CD14-positive monocyte (primary cell): ENCODE results near the gene SF3B3. TPM values are rescaled to one million over a fixed set of nuclear protein-coding genes. Genes with fewer than 3 reads are reported as not detected.
A peak's percentile ranks its signal among the peaks of the same experiment; 100 is the strongest.

Experiments
- DNase-seq, 3 donors: peaks; one replicate each; pipeline ENCODE4 v3.0.0-alpha.2; 2011 to 2022
- H2AFZ ChIP-seq: 2 replicates; pipeline ENCODE4 v1.6.0; 2012; ENCODE audit warnings: mild to moderate bottlenecking, low read depth, low read length, inconsistent platforms; ENCODE audit not compliant: insufficient read depth, poor library complexity, severe bottlenecking
- H3K27ac ChIP-seq, 2 donors: 1 replicate in 1 of 2; 2 replicates in 1 of 2; pipeline ENCODE4 v1.5.1; 2012 to 2013; ENCODE audit warnings: low read length in 2 of 2, control low read depth in 1 of 2, inconsistent platforms in 1 of 2, low read depth in 1 of 2, mild to moderate bottlenecking in 1 of 2
- H3K27me3 ChIP-seq, 2 donors: one replicate each; pipeline versions ENCODE4 v1.6.0 to v1.6.1; 2011 to 2013; ENCODE audit warnings: low read length in 2 of 2; ENCODE audit not compliant: control insufficient read depth in 2 of 2, insufficient read depth in 2 of 2
- H3K36me3 ChIP-seq, 2 donors: replicated peaks in 1 of 2; 1 replicate in 1 of 2; 2 replicates in 1 of 2; pipeline versions ENCODE4 v1.5.1 to v1.6.1; 2012 to 2013; ENCODE audit warnings: low read length in 2 of 2, control low read depth in 1 of 2, inconsistent platforms in 1 of 2, mild to moderate bottlenecking in 1 of 2; ENCODE audit not compliant: insufficient read depth in 2 of 2, control insufficient read depth in 1 of 2
- H3K4me1 ChIP-seq, 2 donors: 1 replicate in 1 of 2; 2 replicates in 1 of 2; pipeline versions ENCODE4 v1.5.1 to v1.6.1; 2012 to 2013; ENCODE audit warnings: low read length in 2 of 2, control low read depth in 1 of 2, inconsistent platforms in 1 of 2, mild to moderate bottlenecking in 1 of 2, moderate library complexity in 1 of 2; ENCODE audit not compliant: insufficient read depth in 2 of 2, control insufficient read depth in 1 of 2
- H3K4me2 ChIP-seq: replicated peaks from 2 replicates; pipeline ENCODE3; 2012; ENCODE audit warnings: low read length, moderate library complexity, mild to moderate bottlenecking; ENCODE audit not compliant: poor library complexity, severe bottlenecking; ENCODE audit errors: extremely low read depth
- H3K4me3 ChIP-seq, 3 experiments: fragments of 200-600 bp in 1 of 3; sonication (generic) in 1 of 3; replicated peaks in 1 of 3; 1 replicate in 2 of 3; 2 replicates in 1 of 3; pipeline ENCODE4 v1.5.1; 2011 to 2013; ENCODE audit warnings: low read length in 3 of 3, mild to moderate bottlenecking in 3 of 3, control low read depth in 2 of 3, low read depth in 2 of 3, inconsistent platforms in 1 of 3, moderate library complexity in 1 of 3
- H3K79me2 ChIP-seq: 2 replicates; pipeline ENCODE4 v1.6.0; 2012; ENCODE audit warnings: mild to moderate bottlenecking, control low read depth, inconsistent platforms, low read length, moderate library complexity; ENCODE audit not compliant: insufficient read depth
- H3K9ac ChIP-seq: 2 replicates; pipeline ENCODE4 v1.6.0; 2017; ENCODE audit warnings: low read length, mild to moderate bottlenecking; ENCODE audit not compliant: insufficient read depth, poor library complexity, severe bottlenecking
- H3K9me3 ChIP-seq, 2 donors: replicated peaks in 1 of 2; 1 replicate in 1 of 2; 2 replicates in 1 of 2; pipeline versions ENCODE4 v1.5.1 to v1.6.1; 2012 to 2013; ENCODE audit warnings: low read length in 2 of 2, control low read depth in 1 of 2; ENCODE audit not compliant: control insufficient read depth in 1 of 2, insufficient read depth in 1 of 2
- H4K20me1 ChIP-seq: 2 replicates; pipeline ENCODE4 v1.6.0; 2012; ENCODE audit warnings: mild to moderate bottlenecking, low read length, control low read depth, moderate library complexity; ENCODE audit not compliant: insufficient read depth
- H3K27ac Mint-ChIP-seq, 7 donors: one replicate each; pipeline ENCODE4 v1.8.0; 2020; ENCODE audit warnings: mild to moderate bottlenecking in 7 of 7, mixed read lengths in 7 of 7, moderate library complexity in 6 of 7, inconsistent platforms in 2 of 7
- H3K27me3 Mint-ChIP-seq, 3 donors: one replicate each; pipeline ENCODE4 v1.8.0; 2021 to 2022; ENCODE audit warnings: low read depth in 3 of 3, mild to moderate bottlenecking in 3 of 3, mixed read lengths in 3 of 3, moderate library complexity in 3 of 3, inconsistent platforms in 1 of 3
- H3K36me3 Mint-ChIP-seq, 2 donors: one replicate each; pipeline ENCODE4 v1.8.0; 2020; ENCODE audit warnings: mixed read lengths in 2 of 2, inconsistent platforms in 1 of 2, mild to moderate bottlenecking in 1 of 2
- H3K4me1 Mint-ChIP-seq: one replicate; pipeline ENCODE4 v1.8.0; 2020; ENCODE audit warnings: mild to moderate bottlenecking, mixed read lengths
- H3K4me3 Mint-ChIP-seq, 2 donors: one replicate each; pipeline ENCODE4 v1.8.0; 2020; ENCODE audit warnings: mild to moderate bottlenecking in 2 of 2, mixed read lengths in 2 of 2, moderate library complexity in 1 of 2
- H3K9me3 Mint-ChIP-seq, 7 donors: one replicate each; pipeline ENCODE4 v1.8.0; 2020 to 2022; ENCODE audit warnings: mixed read lengths in 7 of 7, mild to moderate bottlenecking in 6 of 7, moderate library complexity in 6 of 7, inconsistent platforms in 2 of 7
- CTCF ChIP-seq: fragments of 200-600 bp; IDR thresholded peaks from one replicate; pipeline ENCODE4 v1.8.0; 2022; ENCODE audit warnings: antibody characterized with exemption, mild to moderate bottlenecking
- WGBS: methylation state at CpG from one replicate; pipeline ENCODE4 v1.1.5; 2013; ENCODE audit warnings: missing lambda C conversion rate; ENCODE audit not compliant: insufficient coverage; 5-methylcytosine and 5-hydroxymethylcytosine counted together
- intact Hi-C, 2 donors: fragments of 100-400 bp; cut with micrococcal nuclease; formaldehyde crosslinking; loops; one replicate each; pipeline versions ENCODE4 v1.15.0 to v1.15.1; 2023
- polyA plus RNA-seq, 3 donors: library from polyadenylated mRNA; depleted of rRNA in 1 of 3; unstranded in 2 of 3; stranded (reverse) in 1 of 3; fragments of 300-500 nt in 2 of 3; fragments of >200 nt in 1 of 3; fragmentation: Illumina TruSeq in 2 of 3; gene quantifications; 1 replicate in 2 of 3; 2 replicates in 1 of 3; pipeline ENCODE4 v1.2.3, GENCODE V29; 2012 to 2021

Gene SF3B3
- polyA plus RNA-seq, 3 donors: 34.2 to 52.3 (median 42.1) TPM

- Histone ChIP-seq H3K4me1 (no peaks in the 10 kb centered on the region), H3K27ac (no peak overlapping the region), H3K27me3 (no peaks in the 10 kb centered on the region), H4K20me1 (no peaks in the 10 kb centered on the region), H3K4me2 (no peak overlapping the region), H3K36me3 (peaks cover 80 to 95% of the 10 kb centered on the region in 2 donors), H3K9me3 (no peaks in the 10 kb centered on the region), H3K79me2 (no peaks in the 10 kb centered on the region), H3K4me3 (no peak overlapping the region), H2AFZ (no peak overlapping the region), H3K9ac (no peak overlapping the region)
- no peaks in the 10 kb centered on the region for H3K9me3 Mint-ChIP-seq
- H3K36me3 Mint-ChIP-seq: peaks cover 58 to 91% of the 10 kb centered on the region in 2 donors
- no peak overlapping the region for H3K4me3 Mint-ChIP-seq
- peak overlapping the region in 2 of 7 donors; percentile 74 to 78 for H3K27ac Mint-ChIP-seq
- intact Hi-C loops: no loop called here
- WGBS: 91% methylated on average over 5 of the region's 7 CpGs
- no peak for TF ChIP-seq CTCF
- peaks cover 5% of the 10 kb centered on the region for H3K4me1 Mint-ChIP-seq
- no peak for DNase-seq
- H3K27me3 Mint-ChIP-seq: no peaks in the 10 kb centered on the region
These were observed 41.6 kb upstream of the SF3B3 start for GRCh38 chr16:70481929-70482536.

DNA sequence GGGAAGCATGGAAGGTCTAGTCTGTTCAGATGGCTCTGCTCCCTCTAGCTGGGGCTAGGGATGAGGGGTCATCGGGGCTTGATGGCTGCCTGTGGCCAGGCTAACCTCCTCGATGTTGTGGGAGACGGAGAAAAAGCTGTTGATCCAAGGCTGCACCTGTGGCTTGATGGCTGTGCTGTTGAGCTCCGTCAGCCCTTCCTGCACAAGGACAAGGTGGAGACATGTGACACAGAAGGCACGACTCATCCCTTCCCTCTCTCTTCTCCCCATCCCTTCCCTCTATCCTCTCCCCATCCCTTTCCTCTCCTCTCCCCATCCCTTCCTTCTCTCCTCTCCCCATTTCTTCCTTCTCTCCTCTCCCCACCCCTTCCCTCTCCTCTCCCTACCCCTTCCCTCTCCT, 41.0 kb upstream of the SF3B3 start:
- no peaks in the 10 kb centered on the region for H3K9me3 Mint-ChIP-seq
- H2AFZ ChIP-seq: no peak overlapping the region
- no peaks in the 10 kb centered on the region for H4K20me1 ChIP-seq
- no peak overlapping the region for H3K4me2 ChIP-seq
- H3K27ac ChIP-seq: no peak overlapping the region
- intact Hi-C loops: no loop called here
- peak overlapping the region in 2 of 7 donors; percentile 42 to 51 for H3K27ac Mint-ChIP-seq
- H3K4me3 ChIP-seq: no peak overlapping the region
- peaks cover 58 to 90% of the 10 kb centered on the region in 2 donors for H3K36me3 Mint-ChIP-seq
- H3K79me2 ChIP-seq: no peaks in the 10 kb centered on the region
- peaks cover 78 to 90% of the 10 kb centered on the region in 2 donors for H3K36me3 ChIP-seq
- WGBS: 83% methylated on average over 5 of the region's 5 CpGs
- no peaks in the 10 kb centered on the region for H3K4me1 ChIP-seq
- H3K9ac ChIP-seq: no peak overlapping the region
- H3K27me3 ChIP-seq: no peaks in the 10 kb centered on the region
- no peak overlapping the region for H3K4me3 Mint-ChIP-seq
- DNase-seq: no peak
- H3K4me1 Mint-ChIP-seq: peaks cover 5% of the 10 kb centered on the region
- no peaks in the 10 kb centered on the region for H3K9me3 ChIP-seq
- H3K27me3 Mint-ChIP-seq: no peaks in the 10 kb centered on the region
- no peak for TF ChIP-seq CTCF
